GM12878 (cell line): ENCODE results near the gene AFF1.

Source experiments
- EP300 ChIP-seq, 2 experiments: fragments of 150-350 bp in 1 of 2; IDR thresholded peaks; 2 replicates each; pipeline ENCODE4 v1.6.1; 2011 to 2012; ENCODE audit warnings: low read depth in 2 of 2, low read length in 2 of 2, borderline replicate concordance in 1 of 2, improper control_type of control experiment in 1 of 2, inconsistent platforms in 1 of 2; ENCODE audit not compliant: control insufficient read depth in 1 of 2
- RCOR1 ChIP-seq: conservative IDR thresholded peaks from 2 replicates; pipeline ENCODE4 v1.6.1; 2012; ENCODE audit warnings: low read depth, low read length, improper control_type of control experiment
- TF ChIP-seq, protein P1 (sequence below), 3 experiments: IDR thresholded peaks in 2 of 3; conservative IDR thresholded peaks in 1 of 3; 2 replicates each; pipeline ENCODE4 v1.5.1; 2011; ENCODE audit warnings: low read depth in 3 of 3, low read length in 3 of 3, mild to moderate bottlenecking in 3 of 3, control low read depth in 2 of 3, moderate library complexity in 2 of 3, inconsistent platforms in 1 of 3, mixed read lengths in 1 of 3; ENCODE audit not compliant: control insufficient read depth in 2 of 3, insufficient read depth in 1 of 3; ENCODE audit errors: extremely low read depth in 1 of 3

- no peak for TF ChIP-seq EP300 (IDR thresholded peaks at IDR 0.05; ENCODE audit: borderline replicate concordance in 1 of 2, control insufficient read depth in 1 of 2, low read depth in 2 of 2, low read length in 2 of 2)
- no peak for TF ChIP-seq RCOR1
- TF ChIP-seq, protein P1, sequence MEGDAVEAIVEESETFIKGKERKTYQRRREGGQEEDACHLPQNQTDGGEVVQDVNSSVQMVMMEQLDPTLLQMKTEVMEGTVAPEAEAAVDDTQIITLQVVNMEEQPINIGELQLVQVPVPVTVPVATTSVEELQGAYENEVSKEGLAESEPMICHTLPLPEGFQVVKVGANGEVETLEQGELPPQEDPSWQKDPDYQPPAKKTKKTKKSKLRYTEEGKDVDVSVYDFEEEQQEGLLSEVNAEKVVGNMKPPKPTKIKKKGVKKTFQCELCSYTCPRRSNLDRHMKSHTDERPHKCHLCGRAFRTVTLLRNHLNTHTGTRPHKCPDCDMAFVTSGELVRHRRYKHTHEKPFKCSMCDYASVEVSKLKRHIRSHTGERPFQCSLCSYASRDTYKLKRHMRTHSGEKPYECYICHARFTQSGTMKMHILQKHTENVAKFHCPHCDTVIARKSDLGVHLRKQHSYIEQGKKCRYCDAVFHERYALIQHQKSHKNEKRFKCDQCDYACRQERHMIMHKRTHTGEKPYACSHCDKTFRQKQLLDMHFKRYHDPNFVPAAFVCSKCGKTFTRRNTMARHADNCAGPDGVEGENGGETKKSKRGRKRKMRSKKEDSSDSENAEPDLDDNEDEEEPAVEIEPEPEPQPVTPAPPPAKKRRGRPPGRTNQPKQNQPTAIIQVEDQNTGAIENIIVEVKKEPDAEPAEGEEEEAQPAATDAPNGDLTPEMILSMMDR (IDR thresholded peaks at IDR 0.05 in 2 of 3, conservative IDR thresholded peaks at IDR 0.05 in 1 of 3; ENCODE audit: control insufficient read depth in 2 of 3, extremely low read depth in 1 of 3, insufficient read depth in 1 of 3, low read depth in 3 of 3, low read length in 3 of 3), result no peak
These were observed 185.2 kb downstream of the AFF1 start for GRCh38 chr4:87120010-87120409.
